ENCODE measurements around the gene TSC22D2.

Gene TSC22D2

DNA sequence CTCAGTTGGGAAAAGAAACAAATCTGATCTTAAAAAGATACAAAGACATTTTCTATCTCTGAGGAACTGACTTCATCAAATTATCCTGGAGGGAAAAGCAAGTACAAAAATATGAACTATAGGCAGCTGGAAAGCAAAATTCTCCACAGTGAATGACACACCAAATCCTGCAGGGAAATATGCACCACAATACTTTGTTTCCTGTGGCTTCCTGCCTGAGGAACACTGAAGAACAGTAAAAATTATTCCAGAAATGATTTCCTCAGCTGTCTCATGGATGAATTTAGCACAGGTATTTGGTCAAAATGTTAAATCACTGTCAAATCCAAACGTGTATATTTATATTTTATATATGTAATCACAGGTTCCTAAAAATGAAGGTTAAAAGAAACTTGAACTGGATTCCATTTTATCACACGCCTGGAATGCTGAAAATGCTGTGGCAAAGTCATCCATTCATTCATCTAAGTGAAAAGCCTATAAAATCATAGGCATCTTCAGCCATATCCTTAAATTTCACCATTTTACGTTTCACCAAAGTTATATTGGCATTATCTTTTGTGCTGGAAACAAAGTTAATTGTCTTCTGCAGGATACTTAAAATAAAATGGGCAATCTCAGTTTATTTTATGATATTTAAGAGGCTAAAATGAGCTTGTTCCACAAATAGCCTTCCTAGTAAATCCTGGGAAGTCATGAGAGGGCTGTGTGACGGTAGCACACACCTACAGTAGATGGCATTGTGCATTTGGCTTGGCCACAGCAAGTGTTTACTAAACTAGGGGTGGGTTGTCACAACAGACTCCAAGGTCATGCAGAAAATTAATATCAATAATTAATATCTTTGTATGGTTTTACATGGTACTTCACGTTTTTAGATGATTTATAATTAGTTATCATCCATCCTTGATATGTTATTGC, 19.3 kb upstream of the TSC22D2 start:
- ChIA-PET POLR2A (interaction anchor here (1.9 kb wide), 1 partner anchor 19 kb away, joined by 7 read pairs; the partner anchor contains the start of gene TSC22D2), CTCF (interaction anchor here (1.6 kb wide), 1 partner anchor 509 kb away, joined by 3 read pairs; no protein-coding TSS in a partner anchor)
- TF ChIP-seq FOXK2 (IDR thresholded peaks at IDR 0.05) (no peak), CTBP1 (IDR thresholded peaks at IDR 0.05; ENCODE audit: borderline replicate concordance) (no peak)
- DNase-seq (ENCODE audit: extremely low spot score), result no peak

DNA sequence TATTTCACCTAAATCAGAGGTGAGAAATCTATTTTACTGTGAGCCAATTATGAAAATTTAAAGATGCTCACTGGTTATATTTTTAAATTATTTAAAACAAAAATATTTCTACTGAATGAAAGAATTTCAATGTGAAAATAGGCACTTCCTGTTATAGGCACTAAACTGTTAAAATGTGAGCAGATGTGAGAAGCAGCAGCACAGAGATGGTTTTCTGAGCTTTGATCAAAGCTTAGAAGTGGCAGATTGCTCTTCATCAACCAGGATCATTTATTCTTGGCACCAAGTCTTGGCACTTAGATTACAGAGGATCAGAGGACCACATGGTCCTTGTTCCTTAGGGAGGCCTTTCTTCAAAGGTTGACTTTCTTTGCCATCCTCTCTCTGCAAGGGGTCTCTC, 18.0 kb upstream of the TSC22D2 start:
- CTCF ChIA-PET, result no interaction called here
- TF ChIP-seq LEF1 (IDR thresholded peaks at IDR 0.05; ENCODE audit: borderline replicate concordance) (no peak), CTBP1 (IDR thresholded peaks at IDR 0.05; ENCODE audit: borderline replicate concordance) (no peak), ELF4 (IDR thresholded peaks at IDR 0.05) (no peak), FOXM1 (IDR thresholded peaks at IDR 0.05; ENCODE audit: borderline replicate concordance) (no peak), HDGF (IDR thresholded peaks at IDR 0.05; ENCODE audit: borderline replicate concordance) (no peak), SUZ12 (IDR thresholded peaks at IDR 0.05) (no peak), L3MBTL2 (conservative IDR thresholded peaks at IDR 0.05) (no peak), ARNT (IDR thresholded peaks at IDR 0.05) (no peak), FOXA1 (IDR thresholded peaks at IDR 0.05) (no peak), NFRKB (IDR thresholded peaks at IDR 0.05) (no peak), TARDBP (IDR thresholded peaks at IDR 0.05) (no peak), BHLHE40 (IDR thresholded peaks at IDR 0.05; ENCODE audit: borderline replicate concordance) (no peak), ZNF384 (IDR thresholded peaks at IDR 0.05) (no peak), SP1 (IDR thresholded peaks at IDR 0.05) (no peak), FOXK2 (IDR thresholded peaks at IDR 0.05) (no peak)
- TF ChIP-seq, protein P1, sequence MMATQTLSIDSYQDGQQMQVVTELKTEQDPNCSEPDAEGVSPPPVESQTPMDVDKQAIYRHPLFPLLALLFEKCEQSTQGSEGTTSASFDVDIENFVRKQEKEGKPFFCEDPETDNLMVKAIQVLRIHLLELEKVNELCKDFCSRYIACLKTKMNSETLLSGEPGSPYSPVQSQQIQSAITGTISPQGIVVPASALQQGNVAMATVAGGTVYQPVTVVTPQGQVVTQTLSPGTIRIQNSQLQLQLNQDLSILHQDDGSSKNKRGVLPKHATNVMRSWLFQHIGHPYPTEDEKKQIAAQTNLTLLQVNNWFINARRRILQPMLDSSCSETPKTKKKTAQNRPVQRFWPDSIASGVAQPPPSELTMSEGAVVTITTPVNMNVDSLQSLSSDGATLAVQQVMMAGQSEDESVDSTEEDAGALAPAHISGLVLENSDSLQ (IDR thresholded peaks at IDR 0.05), result no peak
- POLR2A ChIA-PET, result interaction anchor here (1.9 kb wide), 1 partner anchor 18 kb away, joined by 7 read pairs; the partner anchor contains the start of gene TSC22D2
- DNase-seq (ENCODE audit: extremely low spot score), result no peak

DNA sequence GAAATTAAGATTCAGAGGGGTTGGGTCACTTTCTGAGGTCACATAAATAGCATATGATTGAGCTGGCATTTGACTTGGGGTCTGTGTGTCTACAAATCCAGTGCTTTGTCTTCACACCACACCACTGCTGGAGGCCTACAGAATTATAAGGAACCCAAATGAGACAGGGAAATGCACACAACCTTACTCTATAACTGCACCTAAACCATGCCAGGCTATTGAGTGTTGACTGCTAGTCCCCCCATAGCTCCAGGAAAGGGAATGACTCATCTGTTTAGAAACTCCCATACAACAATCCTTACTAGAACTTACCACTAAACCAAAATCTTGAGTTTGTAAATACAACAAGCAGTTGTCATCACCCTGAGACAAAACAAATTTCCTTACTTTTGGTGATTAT, 16.9 kb upstream of the TSC22D2 start:
- no peak for TF ChIP-seq ELF4 (IDR thresholded peaks at IDR 0.05)
- TF ChIP-seq FOXK2 (IDR thresholded peaks at IDR 0.05), result no peak
- TF ChIP-seq, protein P1 (IDR thresholded peaks at IDR 0.05), result no peak
- no peak for TF ChIP-seq BHLHE40 (IDR thresholded peaks at IDR 0.05; ENCODE audit: borderline replicate concordance)
- TF ChIP-seq ZNF384 (IDR thresholded peaks at IDR 0.05), result no peak
- TF ChIP-seq FOXA1 (IDR thresholded peaks at IDR 0.05), result no peak
- no peak for TF ChIP-seq SP1 (IDR thresholded peaks at IDR 0.05)
- no peak for TF ChIP-seq CTBP1 (IDR thresholded peaks at IDR 0.05; ENCODE audit: borderline replicate concordance)
- TF ChIP-seq ARNT (IDR thresholded peaks at IDR 0.05), result no peak
- TF ChIP-seq FOXM1 (IDR thresholded peaks at IDR 0.05; ENCODE audit: borderline replicate concordance), result no peak
- DNase-seq (ENCODE audit: extremely low spot score), result no peak
- POLR2A ChIA-PET, result no interaction called here
- CTCF ChIA-PET, result no interaction called here

DNA sequence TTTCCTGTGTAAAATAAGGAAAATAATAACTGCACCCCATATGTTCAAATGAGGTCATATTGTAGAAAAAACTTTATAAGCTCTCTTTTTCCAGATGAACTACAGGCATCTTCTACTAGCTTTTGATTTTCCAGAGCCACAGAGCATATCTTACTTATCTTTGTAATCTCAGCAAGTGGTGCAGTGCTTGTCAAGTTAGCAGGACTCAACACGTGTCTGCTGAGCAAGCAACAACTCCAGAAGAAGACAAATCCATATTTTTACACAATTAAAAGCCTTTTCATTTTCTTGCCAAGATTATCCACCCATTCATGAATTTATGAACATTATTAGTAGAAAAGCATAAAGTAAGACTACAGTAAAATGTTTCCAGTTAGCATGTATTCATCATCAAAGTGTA, 14.4 kb upstream of the TSC22D2 start:
- no peak for DNase-seq (ENCODE audit: extremely low spot score)
- POLR2A ChIA-PET, result interaction anchor here (3.8 kb wide), 1 partner anchor 15 kb away, joined by 14 read pairs; the partner anchor contains the start of gene TSC22D2
- TF ChIP-seq CTBP1 (IDR thresholded peaks at IDR 0.05; ENCODE audit: borderline replicate concordance), result no peak
- no peak for TF ChIP-seq FOXK2 (IDR thresholded peaks at IDR 0.05)
- TF ChIP-seq SUZ12 (IDR thresholded peaks at IDR 0.05), result no peak
- TF ChIP-seq HDGF (IDR thresholded peaks at IDR 0.05; ENCODE audit: borderline replicate concordance), result no peak
- no peak for TF ChIP-seq BHLHE40 (IDR thresholded peaks at IDR 0.05; ENCODE audit: borderline replicate concordance)
- CTCF ChIA-PET, result interaction anchor here (0.9 kb wide), 2 partner anchors 16 to 18 kb away, joined by 3 read pairs; no protein-coding TSS in a partner anchor

DNA sequence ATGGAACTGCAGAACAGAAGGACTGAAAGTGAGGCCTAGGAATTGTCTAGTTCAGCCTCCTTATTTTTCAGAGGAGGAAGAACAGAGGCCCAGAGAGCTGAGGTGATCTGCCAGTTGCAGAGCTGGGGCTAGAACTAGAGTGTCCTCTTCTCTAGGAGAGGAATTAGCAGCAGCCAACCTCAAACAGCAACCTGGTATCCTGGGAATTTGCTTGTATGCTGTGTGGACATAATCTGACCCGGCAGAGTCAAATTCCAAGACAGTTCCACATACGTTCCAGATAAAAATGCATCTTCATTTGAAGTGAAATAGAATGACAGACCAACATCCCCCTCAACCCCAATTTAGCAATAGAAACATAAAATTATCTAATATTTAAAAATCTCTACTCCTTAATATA, 13.5 kb upstream of the TSC22D2 start:
- POLR2A ChIA-PET, result interaction anchor here (1.6 to 3.8 kb wide), 2 partner anchors 10 to 14 kb away, joined by 4 to 14 read pairs; partner anchors contain the start of gene TSC22D2
- no peak for DNase-seq (ENCODE audit: extremely low spot score)
- TF ChIP-seq BHLHE40 (IDR thresholded peaks at IDR 0.05; ENCODE audit: borderline replicate concordance), result no peak
- TF ChIP-seq FOXK2 (IDR thresholded peaks at IDR 0.05), result no peak
- TF ChIP-seq NFRKB (IDR thresholded peaks at IDR 0.05), result no peak
- TF ChIP-seq, protein P1 (IDR thresholded peaks at IDR 0.05), result no peak
- no peak for TF ChIP-seq L3MBTL2 (conservative IDR thresholded peaks at IDR 0.05)
- TF ChIP-seq ELF4 (IDR thresholded peaks at IDR 0.05), result no peak
- TF ChIP-seq TARDBP (IDR thresholded peaks at IDR 0.05), result no peak
- no peak for TF ChIP-seq ZNF384 (IDR thresholded peaks at IDR 0.05)
- no peak for TF ChIP-seq FOXA1 (IDR thresholded peaks at IDR 0.05)
- no peak for TF ChIP-seq CTBP1 (IDR thresholded peaks at IDR 0.05; ENCODE audit: borderline replicate concordance)
- no peak for TF ChIP-seq HDGF (IDR thresholded peaks at IDR 0.05; ENCODE audit: borderline replicate concordance)
- TF ChIP-seq FOXM1 (IDR thresholded peaks at IDR 0.05; ENCODE audit: borderline replicate concordance), result no peak
- TF ChIP-seq ARNT (IDR thresholded peaks at IDR 0.05), result no peak
- no peak for TF ChIP-seq SP1 (IDR thresholded peaks at IDR 0.05)
- TF ChIP-seq SUZ12 (IDR thresholded peaks at IDR 0.05), result no peak
- TF ChIP-seq LEF1 (IDR thresholded peaks at IDR 0.05; ENCODE audit: borderline replicate concordance), result no peak
- CTCF ChIA-PET, result no interaction called here

DNA sequence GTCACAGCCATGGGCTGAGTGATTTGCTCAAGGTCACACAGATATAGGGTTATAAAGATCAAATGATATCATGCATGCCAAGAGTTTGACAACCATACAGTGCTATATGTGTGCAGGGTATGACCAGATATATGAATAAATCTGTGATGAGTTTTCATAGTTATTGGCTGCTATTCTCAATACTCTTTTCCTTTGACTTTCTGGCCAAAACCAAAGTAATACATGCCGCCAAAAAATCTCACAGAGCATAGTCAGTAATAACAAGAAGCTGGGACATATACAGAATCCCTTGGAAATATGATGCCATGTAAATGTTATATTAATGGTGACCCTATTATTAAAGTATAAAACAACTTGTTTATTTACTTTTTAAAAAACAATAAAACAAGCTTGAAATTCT, 11.6 kb upstream of the TSC22D2 start:
- DNase-seq (ENCODE audit: extremely low spot score), result no peak
- ChIA-PET POLR2A (interaction anchor here (1.2 to 1.8 kb wide), 2 partner anchors 11 to 12 kb away, joined by 3 to 7 read pairs; partner anchors contain the start of gene TSC22D2), CTCF (interaction anchor here (1.2 to 1.3 kb wide), 2 partner anchors 11 to 12 kb away, joined by 3 read pairs; no protein-coding TSS in a partner anchor)
- TF ChIP-seq BHLHE40 (IDR thresholded peaks at IDR 0.05; ENCODE audit: borderline replicate concordance), result no peak
- no peak for TF ChIP-seq FOXK2 (IDR thresholded peaks at IDR 0.05)
- TF ChIP-seq NFRKB (IDR thresholded peaks at IDR 0.05), result no peak
- no peak for TF ChIP-seq ARNT (IDR thresholded peaks at IDR 0.05)
- no peak for TF ChIP-seq LEF1 (IDR thresholded peaks at IDR 0.05; ENCODE audit: borderline replicate concordance)
- TF ChIP-seq ELF4 (IDR thresholded peaks at IDR 0.05), result no peak
- no peak for TF ChIP-seq FOXA1 (IDR thresholded peaks at IDR 0.05)
